NCI-H2171 (cell line): Measurements from ENCODE around the gene OSM.

ENCODE experiments used
- DNase-seq: peaks from one replicate; lab custom pipeline; 2025; lab: John Stamatoyannopoulos, UW

The OSM gene

GRCh38 chr22:30297991-30298701 is 31.5 kb upstream of the OSM start:
- DNase-seq, result no peak

- DNase-seq, result no peak
Measured at GRCh38 chr22:30297276-30297990, 30.8 kb upstream of the OSM start.

- DNase-seq, result no peak
Measured at GRCh38 chr22:30296833-30297232, 30.2 kb upstream of the OSM start.

GRCh38 chr22:30296324-30296723 is 29.7 kb upstream of the OSM start:
- no peak for DNase-seq

GRCh38 chr22:30295576-30295975 is 28.9 kb upstream of the OSM start:
- no peak for DNase-seq

- DNase-seq, result no peak
Measured at GRCh38 chr22:30294830-30295229, 28.2 kb upstream of the OSM start.

GRCh38 chr22:30294066-30294465 is 27.4 kb upstream of the OSM start:
- DNase-seq, result no peak

- no peak for DNase-seq
Measured at GRCh38 chr22:30293026-30293425, 26.4 kb upstream of the OSM start.

- no peak for DNase-seq
Measured at GRCh38 chr22:30292069-30292970, 25.7 kb upstream of the OSM start.

GRCh38 chr22:30291058-30291892 is 24.6 kb upstream of the OSM start:
- DNase-seq, result no peak

- DNase-seq, result no peak
Measured at GRCh38 chr22:30290342-30291057, 23.8 kb upstream of the OSM start.

- DNase-seq, result no peak
Measured at GRCh38 chr22:30289980-30290313, 23.3 kb upstream of the OSM start.

- peak; percentile 94 for DNase-seq
Measured at GRCh38 chr22:30289141-30289979, 22.7 kb upstream of the OSM start, which contains the start of gene CASTOR1. CASTOR1 (minus strand) TSS chr22:30289505; CDS start chr22:30289497, 8 bp downstream.

GRCh38 chr22:30288419-30289140 is 21.9 kb upstream of the OSM start:
- DNase-seq, result no peak

- DNase-seq, result peak; percentile 33
Measured at GRCh38 chr22:30287648-30288418, 21.2 kb upstream of the OSM start.

GRCh38 chr22:30286813-30287647 is 20.4 kb upstream of the OSM start:
- no peak for DNase-seq

GRCh38 chr22:30286331-30286730 is 19.7 kb upstream of the OSM start:
- DNase-seq, result no peak

- no peak for DNase-seq
Measured at GRCh38 chr22:30285846-30286200, 19.2 kb upstream of the OSM start.
